LHCN-M2 (cell line): ENCODE results near the gene ZNF83. TPM values are rescaled to one million over a fixed set of nuclear protein-coding genes. Genes with fewer than 3 reads are reported as not detected.
"Not testable (repeated sequence)": the region's sequence is repeated elsewhere in the genome, so short reads cannot be mapped to it uniquely, and the experiment has no call there.

Experiments used
- DNase-seq: peaks from one replicate; pipeline ENCODE4 v3.0.0-alpha.2; 2012; ENCODE audit warnings: low read depth
- total RNA-seq: library from RNA; depleted of rRNA; stranded (reverse); fragments of >200 nt; gene quantifications from 2 replicates; pipeline ENCODE4 v1.2.3, GENCODE V29; 2014

The ZNF83 gene
- total RNA-seq, 1 experiment from 2014 or later: 59.2 TPM

- DNase-seq: peak; percentile 6
Observed at GRCh38 chr19:52640916-52641315, 2.8 kb upstream of the ZNF83 start.

GRCh38 chr19:52639996-52640395 is 1.8 kb upstream of the ZNF83 start:
- no peak for DNase-seq

GRCh38 chr19:52638601-52639000 is 446 bp upstream of the ZNF83 start:
- peak; percentile 59 for DNase-seq

GRCh38 chr19:52635786-52636570 is 2.2 kb downstream of the ZNF83 start:
- DNase-seq: no peak

GRCh38 chr19:52627441-52627840 is 10.7 kb downstream of the ZNF83 start:
- DNase-seq: not testable (repeated sequence)

- no peak for DNase-seq
Observed at GRCh38 chr19:52626915-52627314, 11.2 kb downstream of the ZNF83 start.

- no peak for DNase-seq
Observed at GRCh38 chr19:52622261-52622660, 15.9 kb downstream of the ZNF83 start.

GRCh38 chr19:52621376-52621775 is 16.8 kb downstream of the ZNF83 start:
- DNase-seq: no peak

- no peak for DNase-seq
Observed at GRCh38 chr19:52613299-52613906, 24.8 kb downstream of the ZNF83 start.

- DNase-seq: no peak
Observed at GRCh38 chr19:52603558-52604207, 34.5 kb downstream of the ZNF83 start.

GRCh38 chr19:52602941-52603340 is 35.2 kb downstream of the ZNF83 start:
- no peak for DNase-seq

- DNase-seq: not testable (repeated sequence)
Observed at GRCh38 chr19:52601974-52602366, 36.2 kb downstream of the ZNF83 start.

GRCh38 chr19:52601025-52601973 is 36.9 kb downstream of the ZNF83 start:
- peak; percentile 86 for DNase-seq

GRCh38 chr19:52600639-52601024 is 37.5 kb downstream of the ZNF83 start:
- no peak for DNase-seq

GRCh38 chr19:52599241-52599640 is 38.9 kb downstream of the ZNF83 start:
- DNase-seq: no peak

- DNase-seq: not testable (repeated sequence)
Observed at GRCh38 chr19:52593441-52593840, 44.7 kb downstream of the ZNF83 start.

- DNase-seq: no peak
Observed at GRCh38 chr19:52592301-52592700, 45.9 kb downstream of the ZNF83 start.

- no peak for DNase-seq
Observed at GRCh38 chr19:52590728-52591127, 47.4 kb downstream of the ZNF83 start.

GRCh38 chr19:52585604-52586003 is 52.6 kb downstream of the ZNF83 start:
- DNase-seq: no peak

GRCh38 chr19:52584736-52585440 is 53.3 kb downstream of the ZNF83 start:
- DNase-seq: no peak
